HG03095 (cell line): ENCODE data around the gene MSI2.
"Not testable (repeated sequence)": the region's sequence is repeated elsewhere in the genome, so short reads cannot be mapped to it uniquely, and the experiment has no call there.

Source experiments
- ATAC-seq: cut with Tn5 transposase; IDR thresholded peaks from one replicate; pipeline ENCODE4 v1.9.1; 2021; ENCODE audit warnings: moderate library complexity; ENCODE audit not compliant: unreplicated experiment

The MSI2 gene

GRCh38 chr17:57490890-57491289 is 234.6 kb downstream of the MSI2 start:
- no peak for ATAC-seq

GRCh38 chr17:57493171-57493570 is 236.8 kb downstream of the MSI2 start:
- no peak for ATAC-seq

GRCh38 chr17:57493625-57494024 is 237.3 kb downstream of the MSI2 start:
- ATAC-seq = no peak

GRCh38 chr17:57494443-57494842 is 238.1 kb downstream of the MSI2 start:
- no peak for ATAC-seq

- ATAC-seq = no peak
Observed at GRCh38 chr17:57495771-57496170, 239.4 kb downstream of the MSI2 start.

GRCh38 chr17:57496382-57496781 is 240.1 kb downstream of the MSI2 start:
- no peak for ATAC-seq

GRCh38 chr17:57498443-57498842 is 242.1 kb downstream of the MSI2 start:
- ATAC-seq = no peak

GRCh38 chr17:57499221-57499620 is 242.9 kb downstream of the MSI2 start:
- not testable (repeated sequence) for ATAC-seq

GRCh38 chr17:57499648-57500049 is 243.3 kb downstream of the MSI2 start:
- ATAC-seq = no peak

- ATAC-seq = no peak
Observed at GRCh38 chr17:57501016-57501415, 244.7 kb downstream of the MSI2 start.

- no peak for ATAC-seq
Observed at GRCh38 chr17:57502022-57502421, 245.7 kb downstream of the MSI2 start.

GRCh38 chr17:57502811-57503241 is 246.5 kb downstream of the MSI2 start:
- no peak for ATAC-seq

GRCh38 chr17:57504208-57504607 is 247.9 kb downstream of the MSI2 start:
- no peak for ATAC-seq

GRCh38 chr17:57505841-57506773 is 249.8 kb downstream of the MSI2 start:
- no peak for ATAC-seq

- ATAC-seq = no peak
Observed at GRCh38 chr17:57506774-57507127, 250.4 kb downstream of the MSI2 start.

GRCh38 chr17:57507828-57508227 is 251.5 kb downstream of the MSI2 start:
- ATAC-seq = no peak

- ATAC-seq = no peak
Observed at GRCh38 chr17:57508671-57509070, 252.3 kb downstream of the MSI2 start.

- no peak for ATAC-seq
Observed at GRCh38 chr17:57511475-57512123, 255.3 kb downstream of the MSI2 start.

- no peak for ATAC-seq
Observed at GRCh38 chr17:57512258-57512657, 255.9 kb downstream of the MSI2 start.

- ATAC-seq = no peak
Observed at GRCh38 chr17:57512691-57513090, 256.4 kb downstream of the MSI2 start.

GRCh38 chr17:57513569-57513968 is 257.2 kb downstream of the MSI2 start:
- ATAC-seq = no peak

- ATAC-seq = no peak
Observed at GRCh38 chr17:57514614-57515013, 258.3 kb downstream of the MSI2 start.
